AG04449 (cell line): ENCODE data around the gene KBTBD2.
"Not testable (repeated sequence)": the region's sequence is repeated elsewhere in the genome, so short reads cannot be mapped to it uniquely, and the experiment has no call there.

Experiments used
- CTCF ChIA-PET: fragments of 350-600 bp; formaldehyde crosslinking; extraction: SDS; loops from one replicate; lab custom pipeline; 2021; ENCODE audit warnings: antibody characterized with exemption; lab: Yijun Ruan, JAX
- POLR2A ChIA-PET: fragments of 400-600, 350-600 bp; formaldehyde crosslinking; extraction: SDS; loops from one replicate; lab custom pipeline; 2020; ENCODE audit warnings: antibody characterized with exemption, inconsistent platforms; lab: Yijun Ruan, JAX
- DNase-seq: peaks from one replicate; pipeline ENCODE4 v3.0.0-alpha.2; 2010; ENCODE audit warnings: low read depth, low spot score
- H3K4me3 ChIP-seq: 2 replicates; pipeline ENCODE4 v1.5.1; 2011; ENCODE audit warnings: low read depth, mild to moderate bottlenecking, control low read depth, low read length
- CTCF ChIP-seq: IDR thresholded peaks from one replicate; pipeline ENCODE4 v1.5.1; 2011; ENCODE audit warnings: mild to moderate bottlenecking, moderate library complexity, low read length, control low read depth, inconsistent platforms; ENCODE audit not compliant: insufficient read depth; ENCODE audit errors: missing control alignments

KBTBD2 gene

DNA sequence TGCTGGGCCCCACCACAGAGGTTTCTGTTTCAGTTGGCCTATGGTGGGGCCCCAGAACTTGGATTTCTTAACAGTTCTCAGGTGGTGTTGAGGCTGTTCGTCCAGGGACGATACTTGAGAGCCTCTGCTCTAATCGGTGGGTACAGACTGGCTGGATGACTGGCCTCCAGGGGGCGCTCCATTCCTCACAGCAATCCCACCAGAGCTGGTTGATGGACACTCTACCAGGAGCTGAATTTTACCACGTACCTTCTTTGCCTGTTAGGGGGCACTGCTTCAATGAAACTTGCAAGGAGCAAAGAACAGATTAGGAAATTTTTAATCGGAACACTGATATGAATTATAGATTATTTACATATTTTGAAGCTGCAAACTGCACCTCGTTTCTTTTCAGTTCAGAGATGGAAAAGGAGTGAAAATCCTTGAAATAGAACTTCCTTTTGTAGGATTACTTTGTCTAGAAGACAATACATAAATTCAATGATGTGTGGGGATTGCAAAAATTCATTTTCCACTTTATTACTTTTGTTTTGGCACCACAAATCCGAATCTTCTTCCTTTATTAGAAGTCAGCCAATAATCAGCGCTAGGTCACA is 44.8 kb downstream of the KBTBD2 start:
- H3K4me3 ChIP-seq: no peak overlapping the region
- CTCF ChIA-PET: interaction anchor here (0.6 to 3.8 kb wide), 55 partner anchors 9 to 307 kb away, joined by 3 to 53 read pairs (median 5); partner anchors contain the start of genes FKBP9 and RP9
- TF ChIP-seq CTCF: peak; percentile 75
- POLR2A ChIA-PET: no interaction called here
- DNase-seq: no peak

DNA sequence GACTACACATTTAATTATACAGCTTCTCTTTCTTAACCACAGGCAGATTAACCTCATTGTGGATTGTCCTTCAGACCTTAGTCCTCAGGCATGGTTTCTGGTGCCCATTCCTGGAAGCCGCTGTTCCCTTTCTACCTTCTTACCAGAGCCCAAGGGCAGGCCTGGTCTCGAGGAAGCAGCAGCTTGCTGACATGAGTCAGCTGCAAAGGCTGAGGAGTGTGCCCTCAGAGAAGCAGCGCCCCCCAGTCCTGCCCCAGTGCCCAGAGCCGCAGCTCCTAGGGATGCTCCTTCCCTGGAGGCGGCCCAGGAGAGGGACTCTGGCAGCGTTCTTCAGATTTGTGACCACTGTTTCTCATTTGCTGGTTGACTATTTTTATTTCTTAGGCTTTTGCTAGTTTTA is 46.8 kb downstream of the KBTBD2 start:
- H3K4me3 ChIP-seq, DNase-seq, POLR2A ChIA-PET: not testable (repeated sequence)
- CTCF ChIA-PET: interaction anchor here (1.9 to 3.8 kb wide), 8 partner anchors 13 to 263 kb away, joined by 6 to 53 read pairs (median 18); partner anchors contain the start of gene RP9

- DNase-seq, POLR2A ChIA-PET, H3K4me3 ChIP-seq: not testable (repeated sequence)
- CTCF ChIA-PET: interaction anchor here (2.0 kb wide), 1 partner anchor 99 kb away, joined by 6 read pairs; no protein-coding TSS in a partner anchor
These were observed 47.8 kb downstream of the KBTBD2 start for GRCh38 chr7:32843763-32844162.

GRCh38 chr7:32839846-32840245 is 51.7 kb downstream of the KBTBD2 start:
- POLR2A ChIA-PET, H3K4me3 ChIP-seq, CTCF ChIA-PET, DNase-seq: not testable (repeated sequence)

DNA sequence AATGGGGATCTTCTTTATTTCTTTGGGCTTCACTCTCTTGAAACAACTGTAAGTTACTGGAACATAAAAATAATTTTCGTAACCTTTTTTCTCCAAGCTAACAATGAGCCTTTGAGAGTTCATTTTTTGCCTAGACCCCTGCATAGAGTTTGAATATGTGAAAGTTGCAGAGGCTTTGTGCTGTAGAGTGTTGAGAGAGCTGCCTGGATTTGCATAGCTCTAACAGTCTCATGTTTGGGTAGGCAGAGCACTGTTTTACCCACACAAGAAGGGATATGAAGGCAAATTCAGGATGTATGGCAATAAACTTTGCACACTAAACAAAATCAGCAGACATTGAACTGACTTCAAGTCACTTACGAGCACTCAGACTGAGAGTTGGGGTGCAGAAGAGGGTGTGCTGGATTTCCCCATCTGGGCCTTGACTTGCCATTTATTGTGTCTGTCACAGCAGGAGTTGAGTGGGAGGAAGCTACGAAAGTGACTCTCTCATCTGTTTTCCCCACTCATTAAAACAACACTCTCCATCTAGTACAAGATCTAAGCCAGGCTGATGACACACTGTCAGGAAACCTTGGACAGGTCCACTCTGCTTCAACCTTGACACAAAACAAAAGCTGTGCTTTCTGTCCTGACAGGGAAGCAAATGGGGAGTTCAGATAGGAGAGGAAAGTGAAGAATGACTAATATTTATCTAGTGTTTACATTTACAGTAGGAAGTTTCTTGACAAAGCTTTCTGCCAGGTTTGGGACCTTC is 62.4 kb downstream of the KBTBD2 start:
- CTCF ChIA-PET, POLR2A ChIA-PET, H3K4me3 ChIP-seq, DNase-seq: not testable (repeated sequence)
